C4-2B (cell line): ENCODE measurements around the gene RNF224.

Source experiments
- CTCF ChIP-seq: fragments of 450-650 bp; conservative IDR thresholded peaks from 2 replicates; pipeline ENCODE4 v1.5.1; 2017; ENCODE audit warnings: mild to moderate bottlenecking
- ZFX ChIP-seq: fragments of 450-650 bp; IDR thresholded peaks from 2 replicates; pipeline ENCODE4 v1.6.1; 2017

- TF ChIP-seq CTCF (no peak), ZFX (no peak)
Observed at GRCh38 chr9:137221095-137221505, 6.2 kb upstream of the RNF224 start.
